HCT116 (cell line): ENCODE results near the gene TEAD1. TPM values are rescaled to one million over a fixed set of nuclear protein-coding genes. Genes with fewer than 3 reads are reported as not detected.

ENCODE experiments used
- ATAC-seq: fragments of 200-7000 bp; cut with Tn5 transposase; 2 replicates; pipeline ENCODE4 v1.9.1; 2020; ENCODE audit warnings: mild to moderate bottlenecking, moderate library complexity
- BruUV-seq: library from RNA; stranded (reverse); fragments of 400-500 nt; replicated peaks from 2 replicates; lab custom pipeline; 2021; lab: Mats Ljungman, UMichigan
- CTCF ChIA-PET: fragments of 300-600 bp; sonication (Branson Sonifier 250); formaldehyde crosslinking; loops from one replicate; lab custom pipeline; 2021; ENCODE audit warnings: antibody characterized with exemption; lab: Charles Lee
- POLR2A ChIA-PET: fragments of 300-600, 350-600 bp; sonication (Branson Sonifier 250); formaldehyde crosslinking; loops from one replicate; lab custom pipeline; 2021; ENCODE audit warnings: antibody characterized with exemption; lab: Charles Lee
- RAD21 ChIA-PET, 2 experiments: fragments of 300-600 bp; sonication (Branson Sonifier 250); formaldehyde crosslinking; loops; one replicate each; lab custom pipeline; 2023; ENCODE audit warnings: low total read pairs in 2 of 2; ENCODE audit not compliant: uncharacterized antibody in 2 of 2, unreplicated experiment in 2 of 2, low non-redundant PET in 1 of 2; lab: Charles Lee
- DNase-seq: peaks from one replicate; pipeline ENCODE4 v3.0.0-alpha.2; 2010; ENCODE audit warnings: low read depth, low spot score
- H2AFZ ChIP-seq: fragments of 200-600 bp; shearing (Covaris generic), sonication (generic); 2 replicates; pipeline ENCODE4 v1.6.1; 2017; ENCODE audit warnings: low read depth, mixed run types, mixed read lengths, antibody characterized with exemption, low read length; ENCODE audit not compliant: poor library complexity, severe bottlenecking
- H3K27ac ChIP-seq: 2 replicates; pipeline ENCODE4 v1.5.1; 2012; ENCODE audit warnings: low read depth, low read length
- H3K27me3 ChIP-seq: fragments of 200-600 bp; sonication (generic); 2 replicates; pipeline ENCODE4 v1.6.1; 2016; ENCODE audit warnings: mixed run types, low read length, mixed read lengths; ENCODE audit not compliant: insufficient read depth
- H3K36me3 ChIP-seq, 2 experiments: fragments of 200-500 bp in 1 of 2; fragments of 200-600 bp in 1 of 2; sonication (Bioruptor generic) in 1 of 2; sonication (generic) in 1 of 2; 2 replicates each; pipeline versions ENCODE4 v1.5.1 to v1.6.1; 2014 to 2016; ENCODE audit warnings: low read length in 2 of 2, inconsistent platforms in 1 of 2, mixed read lengths in 1 of 2, mixed run types in 1 of 2; ENCODE audit not compliant: insufficient read depth in 2 of 2, control insufficient read depth in 1 of 2
- H3K4me1 ChIP-seq, 2 experiments: fragments of 200-600 bp in 1 of 2; sonication (generic) in 1 of 2; 2 replicates each; pipeline versions ENCODE4 v1.5.1 to v1.6.1; 2012 to 2017; ENCODE audit warnings: low read length in 2 of 2, inconsistent platforms in 1 of 2, mild to moderate bottlenecking in 1 of 2, mixed read lengths in 1 of 2, mixed run types in 1 of 2, moderate library complexity in 1 of 2; ENCODE audit not compliant: insufficient read depth in 2 of 2, control insufficient read depth in 1 of 2
- H3K4me2 ChIP-seq: fragments of 200-600 bp; sonication (generic); 2 replicates; pipeline ENCODE4 v1.6.1; 2017; ENCODE audit warnings: mixed run types, low read length, mixed read lengths
- H3K4me3 ChIP-seq, 2 experiments: fragments of 200-600 bp in 1 of 2; sonication (generic) in 1 of 2; replicated peaks in 1 of 2; 2 replicates each; pipeline ENCODE4 v1.5.1; 2011 to 2016; ENCODE audit warnings: low read length in 2 of 2, control low read depth in 1 of 2, low read depth in 1 of 2, mild to moderate bottlenecking in 1 of 2, mixed read lengths in 1 of 2, mixed run types in 1 of 2
- H3K79me2 ChIP-seq: fragments of 200-600 bp; sonication (generic); 2 replicates; pipeline ENCODE4 v1.6.1; 2017; ENCODE audit warnings: mild to moderate bottlenecking, mixed run types, low read length, moderate library complexity, mixed read lengths; ENCODE audit not compliant: insufficient read depth
- H3K9ac ChIP-seq: fragments of 200-600 bp; sonication (generic); 2 replicates; pipeline ENCODE4 v1.6.1; 2016; ENCODE audit warnings: low read length, mixed read lengths
- H3K9me2 ChIP-seq: fragments of 200-600 bp; sonication (generic), shearing (Covaris generic); 2 replicates; pipeline ENCODE4 v1.6.1; 2017; ENCODE audit warnings: mixed run types, mild to moderate bottlenecking, moderate library complexity; ENCODE audit not compliant: insufficient read depth
- H3K9me3 ChIP-seq, 2 experiments: fragments of 200-500 bp in 1 of 2; fragments of 200-600 bp in 1 of 2; sonication (Bioruptor generic) in 1 of 2; sonication (generic) in 1 of 2; 2 replicates each; pipeline ENCODE4 v1.6.1; 2014 to 2017; ENCODE audit warnings: low read length in 2 of 2, mixed read lengths in 2 of 2, inconsistent platforms in 1 of 2, low read depth in 1 of 2, mild to moderate bottlenecking in 1 of 2, mixed run types in 1 of 2, moderate library complexity in 1 of 2; ENCODE audit not compliant: control insufficient read depth in 1 of 2, insufficient read depth in 1 of 2
- H4K20me1 ChIP-seq: fragments of 200-600 bp; sonication (generic), shearing (Covaris generic); 2 replicates; pipeline ENCODE4 v1.6.1; 2017; ENCODE audit warnings: mixed run types, mild to moderate bottlenecking, moderate library complexity; ENCODE audit not compliant: insufficient read depth
- ATF3 ChIP-seq: IDR thresholded peaks from 2 replicates; pipeline ENCODE4 v1.6.1; 2012
- CBX3 ChIP-seq: IDR thresholded peaks from 2 replicates; pipeline ENCODE4 v1.6.1; 2012; ENCODE audit warnings: low read depth
- CEBPB ChIP-seq: IDR thresholded peaks from 2 replicates; pipeline ENCODE4 v1.6.1; 2012; ENCODE audit warnings: low read depth
- CTCF ChIP-seq, 3 experiments: fragments of 200-600 bp in 1 of 3; sonication (generic) in 1 of 3; IDR thresholded peaks in 2 of 3; conservative IDR thresholded peaks in 1 of 3; 2 replicates each; pipeline ENCODE4 v1.5.1; 2012 to 2017; ENCODE audit warnings: low read depth in 2 of 3, low read length in 2 of 3, antibody characterized with exemption in 1 of 3, borderline replicate concordance in 1 of 3, control low read depth in 1 of 3, mild to moderate bottlenecking in 1 of 3, mixed read lengths in 1 of 3, mixed run types in 1 of 3, moderate library complexity in 1 of 3; ENCODE audit not compliant: insufficient read depth in 1 of 3
- ELF1 ChIP-seq: IDR thresholded peaks from 2 replicates; pipeline ENCODE4 v1.6.1; 2012; ENCODE audit warnings: low read depth, borderline replicate concordance
- EZH2 ChIP-seq: fragments of 200-600 bp; sonication (generic); IDR thresholded peaks from 2 replicates; pipeline ENCODE4 v1.6.1; 2017; ENCODE audit warnings: antibody characterized with exemption, mixed run types
- FOSL1 ChIP-seq: IDR thresholded peaks from 2 replicates; pipeline ENCODE4 v1.6.1; 2012; ENCODE audit warnings: low read depth
- MAX ChIP-seq: IDR thresholded peaks from 2 replicates; pipeline ENCODE4 v1.6.1; 2012
- POLR2AphosphoS5 ChIP-seq: IDR thresholded peaks from 2 replicates; pipeline ENCODE4 v1.6.1; 2011; ENCODE audit warnings: mild to moderate bottlenecking, low read depth, low read length, moderate library complexity
- RAD21 ChIP-seq: IDR thresholded peaks from 2 replicates; pipeline ENCODE4 v1.6.1; 2012; ENCODE audit warnings: low read depth, mild to moderate bottlenecking
- REST ChIP-seq: IDR thresholded peaks from 2 replicates; pipeline ENCODE4 v1.6.1; 2012; ENCODE audit warnings: low read depth
- SIN3A ChIP-seq: IDR thresholded peaks from 2 replicates; pipeline ENCODE4 v1.6.1; 2012; ENCODE audit warnings: low read depth
- SP1 ChIP-seq: IDR thresholded peaks from 2 replicates; pipeline ENCODE4 v1.6.1; 2012; ENCODE audit warnings: low read depth
- SRF ChIP-seq: IDR thresholded peaks from 2 replicates; pipeline ENCODE4 v1.6.1; 2012; ENCODE audit warnings: low read depth
- TCF7L2 ChIP-seq: IDR thresholded peaks from 2 replicates; pipeline ENCODE4 v1.7.0; 2011; ENCODE audit warnings: borderline replicate concordance, inconsistent platforms; ENCODE audit not compliant: insufficient read depth, insufficient read length; ENCODE audit errors: extremely low read depth
- YY1 ChIP-seq: IDR thresholded peaks from 2 replicates; pipeline ENCODE4 v1.6.1; 2011; ENCODE audit warnings: low read length, low read depth, moderate library complexity, mild to moderate bottlenecking; ENCODE audit not compliant: insufficient replicate concordance; ENCODE audit errors: extremely low read depth
- ZNF274 ChIP-seq: fragments of 200-500 bp; sonication (Bioruptor generic); IDR thresholded peaks from 2 replicates; pipeline ENCODE4 v1.6.1; 2014; ENCODE audit warnings: mild to moderate bottlenecking, low read depth, low read length, inconsistent platforms
- intact Hi-C: fragments of 100-400 bp; cut with micrococcal nuclease; formaldehyde crosslinking; loops from 2 replicates; pipeline ENCODE4 v1.10.0; 2022
- total RNA-seq: library from RNA; stranded (reverse); gene quantifications from one replicate; pipeline ENCODE4 v1.2.1, GENCODE V29; 2021; ENCODE audit not compliant: unreplicated experiment

The TEAD1 gene
- total RNA-seq, 1 experiment from 2014 or later, result 103 TPM

GRCh38 chr11:12767027-12767426 lies 92.8 kb downstream of the TEAD1 start:
- ChIA-PET CTCF (no interaction called here), RAD21 (no interaction called here)
- DNase-seq (no peak), ATAC-seq (no peak)
- no peak overlapping the region for H3K27ac ChIP-seq
- no peak overlapping the region for H2AFZ ChIP-seq
- no peak overlapping the region for H3K4me3 ChIP-seq
- TF ChIP-seq SP1 (no peak), TCF7L2 (no peak), FOSL1 (no peak), MAX (no peak), YY1 (no peak), ELF1 (no peak), CBX3 (no peak), ZNF274 (no peak), REST (no peak), ATF3 (no peak), EZH2 (no peak), CTCF (IDR thresholded peaks at IDR 0.05 in 2 of 3, conservative IDR thresholded peaks at IDR 0.05 in 1 of 3; ENCODE audit: borderline replicate concordance in 1 of 3, insufficient read depth in 1 of 3, low read depth in 2 of 3, low read length in 2 of 3) (no peak), RAD21 (no peak), SIN3A (no peak), SRF (no peak), CEBPB (no peak), POLR2AphosphoS5 (no peak)
- TF ChIP-seq, all 23 proteins: peak for 0
- H3K79me2 ChIP-seq, result peaks cover 82% of the 10 kb centered on the region
- H3K9ac ChIP-seq, result no peak overlapping the region
- H4K20me1 ChIP-seq, result no peaks in the 10 kb centered on the region
- H3K36me3 ChIP-seq, result peaks cover 8% of the 10 kb centered on the region in 2 experiments; a peak in 2 of 4 replicates
- intact Hi-C loops, result no loop called here
- H3K27me3 ChIP-seq, result no peaks in the 10 kb centered on the region
- H3K4me1 ChIP-seq, result peaks cover 36 to 56% of the 10 kb centered on the region in 2 experiments
- POLR2A ChIA-PET, result no interaction called here
- H3K9me2 ChIP-seq, result no peaks in the 10 kb centered on the region
- H3K9me3 ChIP-seq, result no peaks in the 10 kb centered on the region
- no TSS peak for BruUV-seq
- H3K4me2 ChIP-seq, result no peak overlapping the region
